Esophagus squamous epithelium (tissue), 5 donors: Measurements from ENCODE around the gene TEX264. TPM values are rescaled to one million over a fixed set of nuclear protein-coding genes. Genes with fewer than 3 reads are reported as not detected.
"Not testable (repeated sequence)": the region's sequence is repeated elsewhere in the genome, so short reads cannot be mapped to it uniquely, and the experiment has no call there.

Source experiments
- DNase-seq: peaks from one replicate; lab custom pipeline; 2025; lab: John Stamatoyannopoulos, UW
- H3K27ac ChIP-seq, 4 donors: fragments of 200-600 bp; sonication (generic); one replicate each; pipeline ENCODE4 v1.5.1; 2016 to 2019; ENCODE audit warnings: mild to moderate bottlenecking in 1 of 4
- H3K27me3 ChIP-seq, 4 donors: fragments of 200-600 bp; sonication (generic); 1 replicate in 3 of 4; 2 replicates in 1 of 4; pipeline versions ENCODE4 v1.5.1 to v1.6.0; 2017 to 2021; ENCODE audit warnings: antibody characterized with exemption in 1 of 4
- H3K36me3 ChIP-seq, 3 donors: fragments of 200-600 bp; sonication (generic); one replicate each; pipeline ENCODE4 v1.5.1; 2016 to 2019
- H3K4me1 ChIP-seq, 3 donors: fragments of 200-600 bp; sonication (generic); one replicate each; pipeline ENCODE4 v1.5.1; 2017 to 2019
- H3K4me3 ChIP-seq, 4 donors: fragments of 200-600 bp; sonication (generic); 1 replicate in 3 of 4; 2 replicates in 1 of 4; pipeline ENCODE4 v1.5.1; 2016 to 2019; ENCODE audit warnings: mild to moderate bottlenecking in 2 of 4, moderate library complexity in 1 of 4
- H3K9me3 ChIP-seq, 3 donors: fragments of 200-600 bp; sonication (generic); one replicate each; pipeline ENCODE4 v1.5.1; 2016 to 2019
- CTCF ChIP-seq, 6 experiments: fragments of 450-650 bp in 4 of 6; fragments of 200-600 bp in 2 of 6; sonication (generic) in 2 of 6; IDR thresholded peaks; one replicate each; pipeline ENCODE4 v1.5.1; 2016 to 2019; ENCODE audit warnings: antibody characterized with exemption in 6 of 6, mild to moderate bottlenecking in 4 of 6, moderate library complexity in 4 of 6
- POLR2A ChIP-seq, 4 donors: fragments of 450-650 bp; IDR thresholded peaks; one replicate each; pipeline ENCODE4 v1.6.1; 2017; ENCODE audit warnings: antibody characterized with exemption in 4 of 4, mild to moderate bottlenecking in 4 of 4, moderate library complexity in 3 of 4
- WGBS, 2 donors: methylation state at CpG; one replicate each; pipeline ENCODE4 v1.1.5; 2018; 5-methylcytosine and 5-hydroxymethylcytosine counted together
- intact Hi-C: fragments of 100-400 bp; cut with DNase I; formaldehyde crosslinking; loops from one replicate; pipeline ENCODE4 v1.15.0; 2022
- total RNA-seq, 4 donors: library from RNA; depleted of rRNA; stranded (reverse); fragments of >200 nt; gene quantifications; one replicate each; pipeline ENCODE4 v1.1.0, GENCODE V29; 2016
- donor health status: DM: yes; HTN: yes; CAD: no.

Gene TEX264
- total RNA-seq, 4 donors from 2014 or later, result 39.9 to 65.0 (median 57.3) TPM

DNA sequence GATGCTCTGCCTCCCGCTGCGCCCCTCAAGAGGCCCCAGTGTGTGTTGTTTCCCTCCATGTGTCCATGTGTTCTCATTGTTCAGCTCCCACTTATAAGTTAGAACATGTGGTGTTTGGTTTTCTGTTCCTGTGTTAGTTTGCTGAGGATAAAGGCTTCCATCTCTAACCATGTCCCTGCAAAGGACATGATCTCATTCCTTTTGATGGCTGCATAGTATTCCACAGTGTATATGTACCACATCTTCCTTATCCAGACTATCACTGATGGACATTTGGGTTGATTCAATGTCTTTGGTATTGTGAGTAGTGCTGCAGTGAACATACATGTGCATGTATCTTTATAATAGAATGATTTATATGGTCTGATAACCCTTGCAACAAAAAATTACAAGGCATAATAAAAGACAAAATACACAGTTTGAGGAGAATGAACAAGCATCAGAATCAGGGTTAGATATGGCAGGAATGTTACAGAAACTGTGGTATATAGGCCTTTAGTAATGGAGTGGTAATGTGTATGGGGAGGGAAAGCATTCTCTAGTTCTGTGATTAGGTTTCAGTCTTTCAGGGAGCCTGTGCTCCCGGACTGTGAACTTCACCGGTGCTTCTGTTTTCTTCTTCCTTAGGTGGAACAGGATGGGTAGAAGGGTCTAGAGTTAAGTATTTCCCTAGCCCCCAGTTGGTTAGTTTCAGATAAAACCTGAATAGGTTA is 63.0 kb downstream of the TEX264 start:
- Histone ChIP-seq H3K27ac (no peak overlapping the region), H3K9me3 (no peaks in the 10 kb centered on the region), H3K4me3 (no peak overlapping the region), H3K36me3 (no peaks in the 10 kb centered on the region), H3K27me3 (peaks cover 0 to 23% (median 0%) of the 10 kb centered on the region in 4 donors), H3K4me1 (no peaks in the 10 kb centered on the region)
- 89 to 90% methylated on average over 4 of the region's 4 CpGs for WGBS, 2 donors
- DNase-seq, result no peak
- intact Hi-C loops, result no loop called here
- TF ChIP-seq POLR2A (IDR thresholded peaks at IDR 0.05), result no peak
- no peak for TF ChIP-seq CTCF (IDR thresholded peaks at IDR 0.05)

DNA sequence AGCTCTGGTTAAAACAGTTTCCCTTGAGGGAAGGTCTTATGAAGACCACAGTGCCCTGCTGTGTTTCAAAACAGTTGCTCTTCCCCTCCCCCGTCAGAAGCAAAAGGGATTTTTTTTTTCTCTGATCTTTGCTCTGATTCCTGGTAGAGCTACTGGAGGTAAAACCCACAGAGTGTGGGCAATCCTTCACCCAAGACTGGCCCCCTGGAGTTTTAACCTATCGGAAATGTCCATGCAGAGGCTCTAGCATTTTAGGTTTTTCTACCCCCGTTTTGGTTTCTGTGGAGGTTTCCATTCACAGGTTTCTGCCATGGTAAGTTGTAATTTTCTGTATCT is 63.5 kb downstream of the TEX264 start:
- Histone ChIP-seq H3K9me3 (no peaks in the 10 kb centered on the region), H3K36me3 (no peaks in the 10 kb centered on the region), H3K4me1 (no peaks in the 10 kb centered on the region), H3K27ac (no peak overlapping the region), H3K4me3 (no peak overlapping the region), H3K27me3 (peaks cover 0 to 28% (median 0%) of the 10 kb centered on the region in 4 donors)
- WGBS, 2 donors, result 26 to 33% methylated on average over 3 of the region's 3 CpGs
- no peak for DNase-seq
- intact Hi-C loops, result no loop called here
- TF ChIP-seq CTCF (IDR thresholded peaks at IDR 0.05), result no peak
- TF ChIP-seq POLR2A (IDR thresholded peaks at IDR 0.05), result no peak

GRCh38 chr3:51735039-51735438 is 64.0 kb downstream of the TEX264 start:
- H3K36me3 ChIP-seq, result no peaks in the 10 kb centered on the region
- H3K9me3 ChIP-seq, result no peaks in the 10 kb centered on the region
- no peak for DNase-seq
- WGBS, 2 donors, result 34 to 59% methylated on average over 3 of the region's 3 CpGs
- H3K27me3 ChIP-seq, result peaks cover 0 to 28% (median 0%) of the 10 kb centered on the region in 4 donors
- intact Hi-C loops, result no loop called here
- no peak for TF ChIP-seq POLR2A (IDR thresholded peaks at IDR 0.05)
- no peak for TF ChIP-seq CTCF (IDR thresholded peaks at IDR 0.05)
- H3K4me3 ChIP-seq, result no peak overlapping the region
- H3K27ac ChIP-seq, result no peak overlapping the region
- no peaks in the 10 kb centered on the region for H3K4me1 ChIP-seq

GRCh38 chr3:51735950-51736349 is 64.9 kb downstream of the TEX264 start:
- no peak for DNase-seq
- no peaks in the 10 kb centered on the region for H3K4me1 ChIP-seq
- H3K27me3 ChIP-seq, result peaks cover 0 to 28% (median 0%) of the 10 kb centered on the region in 4 donors
- H3K27ac ChIP-seq, result no peak overlapping the region
- 71 to 72% methylated on average over 2 of the region's 2 CpGs for WGBS, 2 donors
- H3K4me3 ChIP-seq, result no peak overlapping the region
- no peaks in the 10 kb centered on the region for H3K9me3 ChIP-seq
- H3K36me3 ChIP-seq, result no peaks in the 10 kb centered on the region
- intact Hi-C loops, result no loop called here
- TF ChIP-seq CTCF (IDR thresholded peaks at IDR 0.05) (no peak), POLR2A (IDR thresholded peaks at IDR 0.05) (no peak)

DNA sequence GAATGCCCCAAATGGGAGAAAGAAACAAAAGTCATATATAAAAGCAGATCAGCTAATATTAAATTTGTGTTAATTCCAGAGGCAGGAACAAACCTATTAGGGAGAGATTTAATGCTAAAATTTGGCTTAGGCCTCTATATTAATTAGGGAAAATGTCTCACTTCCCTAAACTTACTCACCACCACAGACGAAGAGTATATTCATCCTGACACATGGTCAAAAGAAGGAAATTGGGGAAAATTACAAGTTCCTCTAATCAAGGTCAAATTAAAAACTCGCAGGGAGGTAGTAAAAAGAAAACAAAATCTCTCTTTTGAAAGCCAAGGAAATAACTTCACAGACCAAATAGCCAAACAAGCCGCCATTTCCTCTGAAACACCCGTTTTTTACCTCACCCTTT is 68.1 kb downstream of the TEX264 start:
- Histone ChIP-seq H3K4me1 (no peaks in the 10 kb centered on the region), H3K9me3 (no peaks in the 10 kb centered on the region), H3K27ac (no peak overlapping the region), H3K4me3 (no peak overlapping the region), H3K27me3 (peaks cover 0 to 28% (median 0%) of the 10 kb centered on the region in 4 donors), H3K36me3 (no peaks in the 10 kb centered on the region)
- intact Hi-C loops, result no loop called here
- TF ChIP-seq CTCF (IDR thresholded peaks at IDR 0.05) (no peak), POLR2A (IDR thresholded peaks at IDR 0.05) (no peak)
- 42 to 44% methylated on average over 4 of the region's 4 CpGs for WGBS, 2 donors
- DNase-seq, result no peak

DNA sequence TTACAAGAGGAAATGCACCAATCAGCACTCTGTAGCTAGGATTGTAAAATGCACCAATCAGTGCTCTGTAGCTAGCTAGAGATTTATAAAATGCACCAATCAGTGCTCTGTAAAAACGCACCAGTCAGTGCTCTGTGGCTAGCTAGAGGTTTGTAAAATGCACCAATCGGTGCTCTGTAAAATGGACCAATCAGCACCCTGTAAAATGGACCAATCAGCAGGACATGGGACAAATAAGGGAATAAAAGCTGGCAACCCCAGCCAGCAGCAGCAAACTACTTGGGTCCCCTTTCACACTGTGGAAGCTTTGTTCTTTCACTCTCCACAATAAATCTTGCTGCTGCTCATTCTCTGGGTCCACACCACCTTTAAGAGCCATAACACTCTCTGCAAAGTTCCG is 71.3 kb downstream of the TEX264 start:
- H3K36me3 ChIP-seq, H3K27ac ChIP-seq, DNase-seq: not testable (repeated sequence)

GRCh38 chr3:51742978-51743377 is 71.9 kb downstream of the TEX264 start:
- H3K4me3 ChIP-seq, intact Hi-C loops, H3K9me3 ChIP-seq, H3K4me1 ChIP-seq, H3K27ac ChIP-seq, DNase-seq, H3K36me3 ChIP-seq: not testable (repeated sequence)
- 62 to 66% methylated on average over 4 of the region's 4 CpGs for WGBS, 2 donors
- H3K27me3 ChIP-seq, result peaks cover 0 to 13% (median 0%) of the 10 kb centered on the region in 4 donors

More for the DNA sequence above, 71.3 kb downstream of the TEX264 start:
- intact Hi-C loops, H3K4me1 ChIP-seq, H3K9me3 ChIP-seq, H3K4me3 ChIP-seq: not testable (repeated sequence)
- 67 to 85% methylated on average over 3 of the region's 3 CpGs for WGBS, 2 donors
- H3K27me3 ChIP-seq, result peaks cover 0 to 17% (median 0%) of the 10 kb centered on the region in 4 donors
